ENCODE data around the gene BOLA3.
"Not testable (repeated sequence)": the region's sequence is repeated elsewhere in the genome, so short reads cannot be mapped to it uniquely, and the experiment has no call there.

BOLA3 gene

GRCh38 chr2:74130211-74130995 is 17.3 kb downstream of the BOLA3 start:
- no peak overlapping the region for H3K4me3 ChIP-seq (ENCODE audit: low read depth, low read length)
- no peak for TF ChIP-seq CTCF (IDR thresholded peaks at IDR 0.05; ENCODE audit: low read depth, low read length)

GRCh38 chr2:74128206-74128605 is 19.5 kb downstream of the BOLA3 start:
- no peak for TF ChIP-seq CTCF (IDR thresholded peaks at IDR 0.05; ENCODE audit: low read depth, low read length)
- no peak overlapping the region for H3K4me3 ChIP-seq (ENCODE audit: low read depth, low read length)

- not testable (repeated sequence) for H3K4me3 ChIP-seq (ENCODE audit: low read depth, low read length)
Observed at GRCh38 chr2:74123955-74124354, 23.8 kb downstream of the BOLA3 start.

GRCh38 chr2:74121846-74122245 is 25.9 kb downstream of the BOLA3 start:
- H3K4me3 ChIP-seq (ENCODE audit: low read depth, low read length), result not testable (repeated sequence)

- H3K4me3 ChIP-seq (ENCODE audit: low read depth, low read length), result peak overlapping the region; percentile 64
- no peak for TF ChIP-seq CTCF (IDR thresholded peaks at IDR 0.05; ENCODE audit: low read depth, low read length)
Observed at GRCh38 chr2:74119912-74120825, 27.5 kb downstream of the BOLA3 start.

GRCh38 chr2:74119339-74119738 is 28.4 kb downstream of the BOLA3 start:
- TF ChIP-seq CTCF (IDR thresholded peaks at IDR 0.05; ENCODE audit: low read depth, low read length), result no peak
- H3K4me3 ChIP-seq (ENCODE audit: low read depth, low read length), result no peak overlapping the region

- TF ChIP-seq CTCF (IDR thresholded peaks at IDR 0.05; ENCODE audit: low read depth, low read length), result no peak
- H3K4me3 ChIP-seq (ENCODE audit: low read depth, low read length), result no peak overlapping the region
Observed at GRCh38 chr2:74111380-74111779, 36.3 kb downstream of the BOLA3 start.

GRCh38 chr2:74110537-74110936 is 37.2 kb downstream of the BOLA3 start:
- no peak overlapping the region for H3K4me3 ChIP-seq (ENCODE audit: low read depth, low read length)
- TF ChIP-seq CTCF (IDR thresholded peaks at IDR 0.05; ENCODE audit: low read depth, low read length), result no peak
